ENCODE results near the gene ZPBP2.

DNA sequence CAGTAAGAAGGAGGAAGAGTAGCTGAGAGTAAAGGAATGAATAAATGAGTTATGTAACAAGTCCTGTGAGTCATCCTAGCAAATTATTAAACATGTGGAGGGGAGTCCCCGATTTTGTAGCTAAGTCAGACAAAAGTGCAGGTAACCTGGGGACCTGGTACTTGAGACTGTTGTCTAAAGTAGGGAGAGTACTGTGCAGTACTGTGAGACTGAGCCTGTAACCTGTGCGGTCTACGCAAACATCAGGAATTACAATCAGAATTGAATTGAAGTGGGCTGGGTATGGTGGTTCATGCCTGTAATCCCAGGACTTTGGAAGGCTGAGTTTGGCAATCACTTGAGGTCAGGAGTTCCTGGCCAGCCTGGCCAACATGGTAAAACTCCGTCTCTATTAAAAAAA is 39.6 kb upstream of the ZPBP2 start:
- TF ChIP-seq, protein P1, sequence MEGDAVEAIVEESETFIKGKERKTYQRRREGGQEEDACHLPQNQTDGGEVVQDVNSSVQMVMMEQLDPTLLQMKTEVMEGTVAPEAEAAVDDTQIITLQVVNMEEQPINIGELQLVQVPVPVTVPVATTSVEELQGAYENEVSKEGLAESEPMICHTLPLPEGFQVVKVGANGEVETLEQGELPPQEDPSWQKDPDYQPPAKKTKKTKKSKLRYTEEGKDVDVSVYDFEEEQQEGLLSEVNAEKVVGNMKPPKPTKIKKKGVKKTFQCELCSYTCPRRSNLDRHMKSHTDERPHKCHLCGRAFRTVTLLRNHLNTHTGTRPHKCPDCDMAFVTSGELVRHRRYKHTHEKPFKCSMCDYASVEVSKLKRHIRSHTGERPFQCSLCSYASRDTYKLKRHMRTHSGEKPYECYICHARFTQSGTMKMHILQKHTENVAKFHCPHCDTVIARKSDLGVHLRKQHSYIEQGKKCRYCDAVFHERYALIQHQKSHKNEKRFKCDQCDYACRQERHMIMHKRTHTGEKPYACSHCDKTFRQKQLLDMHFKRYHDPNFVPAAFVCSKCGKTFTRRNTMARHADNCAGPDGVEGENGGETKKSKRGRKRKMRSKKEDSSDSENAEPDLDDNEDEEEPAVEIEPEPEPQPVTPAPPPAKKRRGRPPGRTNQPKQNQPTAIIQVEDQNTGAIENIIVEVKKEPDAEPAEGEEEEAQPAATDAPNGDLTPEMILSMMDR (IDR thresholded peaks at IDR 0.05; ENCODE audit: insufficient read depth, low read depth, low read length), result no peak
- no peak for TF ChIP-seq EZH2 (IDR thresholded peaks at IDR 0.05; ENCODE audit: insufficient read depth, low read length)
